SIG-M5 treated with dmso at 0.1 percent for 504 hours (cell line): Measurements from ENCODE around the gene CACNG8.

Source experiments
- DNase-seq: peaks from one replicate; lab custom pipeline; 2025; ENCODE audit not compliant: unreplicated experiment; lab: John Stamatoyannopoulos, UW

Gene CACNG8

DNA sequence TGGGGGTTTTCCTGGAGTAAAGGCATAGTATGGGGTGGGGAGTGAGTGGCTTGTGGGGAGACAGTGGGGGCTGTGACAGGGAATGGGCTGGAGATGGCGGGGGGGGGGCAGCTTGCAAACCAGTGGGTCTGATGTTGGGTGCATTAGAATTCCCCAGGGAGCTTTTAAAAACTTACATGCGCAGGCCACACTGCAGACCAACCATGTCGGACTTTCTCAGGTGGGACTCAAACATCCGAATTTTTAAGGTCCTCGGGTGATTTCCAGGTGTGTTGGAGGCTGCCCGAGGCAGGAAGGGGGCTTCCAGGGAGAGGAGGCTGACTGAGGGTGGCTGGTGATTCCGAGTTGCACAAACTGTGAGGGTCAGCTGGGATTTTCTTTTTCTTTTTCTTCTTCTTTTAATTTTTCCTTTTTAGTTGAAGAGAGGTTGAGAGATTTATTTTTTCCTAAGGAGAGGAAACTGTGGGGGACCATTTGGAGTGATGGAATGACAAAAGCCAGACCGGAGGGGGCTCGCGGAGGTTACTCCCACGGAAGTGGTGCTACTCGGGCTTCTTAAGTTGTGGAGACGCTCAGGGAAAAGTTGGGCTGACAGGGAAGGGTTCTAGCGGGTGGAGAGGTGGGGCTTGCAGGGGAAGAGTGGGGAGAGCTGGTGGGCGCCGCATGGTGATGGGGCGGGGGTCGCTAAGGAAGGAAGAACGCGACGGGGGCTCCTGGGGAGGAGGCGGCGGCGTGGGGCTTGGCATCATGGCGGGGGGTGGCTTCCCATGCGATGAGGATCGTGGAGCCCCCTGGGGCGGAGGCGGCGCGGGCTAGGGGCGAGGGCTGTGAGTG is 997 bp upstream of the CACNG8 start:
- no peak for DNase-seq

DNA sequence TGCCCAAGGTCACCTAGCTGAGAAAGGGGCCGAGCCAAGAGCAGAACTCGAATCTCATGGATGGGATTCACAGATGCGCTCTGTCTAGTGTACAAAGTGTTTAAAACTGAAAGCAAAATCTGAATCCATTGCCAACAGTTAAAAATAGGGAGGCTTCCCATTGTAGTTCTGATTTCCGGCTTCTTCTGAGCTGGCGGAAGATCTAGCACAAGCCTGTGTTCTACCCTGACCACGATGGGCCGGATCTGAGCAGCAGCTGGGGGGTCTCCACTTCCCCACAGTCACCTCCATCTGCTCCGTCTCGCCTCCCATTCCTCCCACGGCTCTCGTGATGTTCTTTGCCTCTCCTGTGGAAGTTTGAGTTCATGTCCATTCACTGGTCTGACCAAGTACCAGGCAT is 2.4 kb downstream of the CACNG8 start:
- no peak for DNase-seq

DNA sequence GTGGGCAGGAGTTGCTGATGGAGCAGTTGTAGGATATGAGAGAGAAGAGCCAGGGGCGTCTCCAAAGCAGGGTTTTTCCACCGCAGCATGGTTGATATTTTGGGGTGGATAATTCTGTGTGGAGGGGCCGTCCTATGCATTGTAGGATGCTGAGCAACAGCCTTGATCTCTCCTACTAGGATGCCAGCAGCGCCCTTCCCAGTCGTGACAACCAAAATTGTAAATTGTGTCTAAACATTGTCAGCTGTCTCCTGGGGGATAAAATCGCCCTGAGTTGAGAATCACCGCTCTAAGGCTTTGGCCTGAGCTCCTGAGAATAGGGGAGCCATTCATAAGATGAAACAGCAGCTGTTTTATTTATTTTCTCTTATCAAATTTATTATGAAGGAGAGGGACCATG is 4.2 kb downstream of the CACNG8 start:
- DNase-seq = no peak

DNA sequence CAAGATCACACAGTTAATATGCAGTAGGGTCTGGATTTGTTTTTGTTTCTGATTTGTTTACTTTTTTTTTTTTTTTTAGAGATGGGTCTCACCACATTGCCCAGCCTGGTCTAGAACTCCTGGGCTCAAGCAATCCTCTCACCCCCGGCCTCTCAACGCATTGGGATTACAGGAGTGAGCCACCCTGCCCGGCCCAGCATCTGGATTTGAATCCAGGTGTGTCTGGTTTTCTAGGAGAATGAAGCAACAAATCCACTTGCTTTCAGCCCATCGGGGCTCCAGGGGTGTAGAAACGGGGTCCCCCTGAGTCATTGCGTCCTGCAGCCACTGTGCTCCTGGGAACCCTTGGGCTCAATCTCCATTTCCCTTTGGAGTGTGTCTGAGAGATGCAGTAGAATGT is 6.6 kb downstream of the CACNG8 start:
- DNase-seq = no peak

DNA sequence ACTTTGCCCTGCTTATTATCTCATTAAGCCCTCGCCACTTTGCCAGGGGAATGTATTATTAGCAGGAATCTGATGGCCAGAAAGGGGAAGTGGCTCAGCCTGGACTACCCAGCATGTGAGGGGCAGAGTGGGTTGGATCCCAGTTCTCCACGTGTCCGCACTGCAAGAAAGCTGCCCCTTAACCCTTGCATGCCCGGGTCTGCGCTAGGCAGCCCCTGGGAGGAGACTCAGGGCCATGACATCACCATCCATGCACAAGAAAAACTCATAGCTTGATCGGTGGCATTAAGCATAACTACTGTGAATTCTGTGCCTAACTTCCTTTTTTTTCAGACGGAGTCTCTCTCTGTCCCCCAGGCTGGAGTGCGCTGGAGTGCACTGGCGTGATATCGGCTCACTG is 8.9 kb downstream of the CACNG8 start:
- peak; percentile 43 for DNase-seq

DNA sequence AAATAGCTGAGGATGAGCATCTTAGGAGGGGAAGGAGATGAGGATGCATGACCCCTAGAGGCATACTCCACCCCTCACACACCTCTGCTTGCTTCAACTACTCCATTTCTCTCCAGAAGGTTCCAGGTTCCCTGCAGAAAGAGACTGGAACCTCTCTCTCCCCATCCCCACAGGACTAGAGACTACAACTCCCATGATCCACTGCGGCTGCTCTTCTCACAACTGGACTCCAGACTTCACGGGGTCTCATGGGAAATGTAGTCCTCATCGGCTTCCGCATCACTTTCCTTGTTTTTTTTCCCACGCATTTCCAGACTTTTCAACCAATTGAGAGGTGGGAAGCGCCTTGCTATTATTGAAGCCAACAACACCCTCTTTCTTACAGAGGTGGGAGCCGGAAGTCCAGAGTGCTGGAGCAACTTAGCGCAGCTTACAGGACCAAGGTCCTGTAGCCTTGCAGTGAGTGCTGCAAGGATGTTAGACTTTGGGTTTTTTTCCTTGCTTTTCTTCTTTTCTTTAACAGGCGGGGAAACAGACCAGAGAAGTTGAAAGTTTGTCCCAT is 14.8 kb downstream of the CACNG8 start:
- peak; percentile 59 for DNase-seq

DNA sequence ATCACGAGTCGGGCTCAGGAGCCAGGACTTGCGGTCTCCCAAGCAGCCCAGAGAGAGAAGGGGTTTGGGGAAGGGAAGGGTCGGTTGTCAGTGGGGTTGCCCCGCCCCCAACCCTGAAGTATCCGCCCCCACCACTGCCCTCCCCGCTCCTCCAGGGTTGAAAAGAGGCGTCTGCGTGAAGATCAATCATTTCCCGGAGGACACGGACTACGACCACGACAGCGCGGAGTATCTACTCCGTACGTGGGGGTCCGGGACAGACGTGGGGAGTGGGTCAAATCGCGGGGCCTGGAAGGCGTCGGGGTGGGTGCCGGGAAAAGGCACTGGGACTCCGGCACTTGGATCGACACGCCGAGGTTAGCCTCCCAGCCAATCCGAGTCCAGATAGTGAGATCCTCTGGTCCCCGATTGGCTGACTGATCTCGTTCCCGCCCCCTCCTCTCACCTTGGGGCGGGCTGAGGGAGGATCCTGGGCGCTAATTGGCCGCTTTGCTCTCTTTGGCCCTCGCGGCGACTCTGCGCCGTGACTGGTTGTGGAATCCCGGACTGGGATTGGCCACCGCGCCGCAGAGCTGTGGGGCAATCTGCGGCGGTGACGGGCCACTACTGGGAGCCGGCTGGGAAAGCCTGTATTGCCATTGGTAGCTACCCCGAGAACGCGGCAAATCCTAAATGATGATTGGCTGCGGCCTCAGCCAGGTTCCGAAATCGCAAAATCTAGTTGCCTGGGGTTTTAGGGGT is 15.4 kb downstream of the CACNG8 start:
- no peak for DNase-seq

DNA sequence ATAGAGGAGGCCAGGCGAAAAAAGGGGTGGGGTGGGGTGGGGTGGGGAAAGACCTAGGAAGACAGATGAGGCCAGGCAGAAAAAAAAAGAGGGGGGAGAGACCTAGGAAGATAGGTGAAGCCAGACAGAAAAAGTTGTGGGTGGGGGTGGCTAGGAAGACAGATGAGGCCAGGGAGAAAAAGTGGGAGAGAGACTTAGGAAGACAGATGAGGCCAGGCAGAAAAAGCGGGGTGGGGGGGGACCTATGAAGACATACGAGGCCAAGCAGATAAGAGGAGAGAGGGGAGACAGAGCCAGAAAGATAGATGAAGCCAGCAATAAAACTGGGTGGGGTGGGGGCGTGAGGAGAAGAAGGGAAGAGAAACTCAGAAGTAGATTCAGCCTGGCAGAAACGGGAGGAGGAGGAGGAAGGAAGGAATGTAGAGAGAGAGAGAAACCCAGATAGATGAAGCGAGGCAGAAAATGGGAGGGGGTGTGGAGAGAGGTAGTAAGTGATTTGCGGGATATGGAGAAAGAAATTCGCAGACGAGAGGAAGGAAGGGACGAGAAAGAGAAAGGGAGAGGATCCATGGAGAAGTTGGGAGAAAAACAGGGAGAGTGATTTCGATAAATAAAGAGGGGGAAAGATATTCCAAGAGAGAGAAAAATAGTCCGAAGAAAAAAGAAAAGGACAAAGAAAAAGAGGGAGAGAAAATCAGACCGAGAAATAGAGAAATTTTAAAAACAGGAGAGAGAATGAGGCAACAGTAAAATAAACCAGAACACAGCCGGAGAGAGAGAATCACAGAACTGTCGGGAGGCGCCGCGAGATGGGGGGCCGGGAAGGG is 16.5 kb downstream of the CACNG8 start:
- DNase-seq = no peak

DNA sequence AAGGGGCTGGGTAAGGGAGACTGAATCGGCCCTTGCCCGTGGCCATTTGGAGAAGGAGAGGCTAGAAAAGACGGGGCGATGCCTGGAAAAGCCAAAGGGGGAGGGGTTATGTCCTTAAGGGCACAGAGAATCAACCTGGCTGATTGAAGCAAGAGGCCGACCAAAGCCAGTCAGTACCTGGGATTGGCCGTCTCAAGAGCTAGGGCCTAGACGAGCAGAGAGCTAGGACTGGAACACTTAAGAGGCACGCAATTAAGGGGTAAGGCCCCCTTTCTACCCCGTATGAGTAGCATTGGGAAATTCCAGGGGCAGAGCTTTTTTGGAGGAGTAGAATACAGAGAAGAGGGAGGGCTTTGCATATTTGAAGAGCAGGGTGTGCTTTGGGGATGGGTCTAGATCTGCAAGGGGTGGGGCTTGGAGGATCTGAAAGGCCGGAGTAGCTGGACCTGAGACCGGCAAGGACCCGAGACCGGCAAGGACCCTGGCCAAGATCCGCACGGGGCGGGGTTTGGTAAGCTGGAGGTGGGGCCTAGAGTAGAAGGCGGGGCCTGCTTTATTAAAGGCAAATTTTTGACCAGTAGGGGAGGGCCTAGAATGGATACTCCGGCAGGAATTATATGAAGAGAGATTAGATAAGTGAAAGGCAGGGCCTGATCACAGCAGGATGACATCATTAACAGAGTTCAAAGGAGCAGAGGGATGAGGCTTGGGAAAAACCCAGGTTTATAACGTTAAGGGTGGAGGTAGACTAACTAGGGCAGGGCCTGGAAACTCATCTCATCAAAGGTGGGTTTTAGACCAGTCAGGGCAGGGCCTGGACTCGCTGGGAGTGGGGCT is 18.0 kb downstream of the CACNG8 start:
- DNase-seq = no peak

DNA sequence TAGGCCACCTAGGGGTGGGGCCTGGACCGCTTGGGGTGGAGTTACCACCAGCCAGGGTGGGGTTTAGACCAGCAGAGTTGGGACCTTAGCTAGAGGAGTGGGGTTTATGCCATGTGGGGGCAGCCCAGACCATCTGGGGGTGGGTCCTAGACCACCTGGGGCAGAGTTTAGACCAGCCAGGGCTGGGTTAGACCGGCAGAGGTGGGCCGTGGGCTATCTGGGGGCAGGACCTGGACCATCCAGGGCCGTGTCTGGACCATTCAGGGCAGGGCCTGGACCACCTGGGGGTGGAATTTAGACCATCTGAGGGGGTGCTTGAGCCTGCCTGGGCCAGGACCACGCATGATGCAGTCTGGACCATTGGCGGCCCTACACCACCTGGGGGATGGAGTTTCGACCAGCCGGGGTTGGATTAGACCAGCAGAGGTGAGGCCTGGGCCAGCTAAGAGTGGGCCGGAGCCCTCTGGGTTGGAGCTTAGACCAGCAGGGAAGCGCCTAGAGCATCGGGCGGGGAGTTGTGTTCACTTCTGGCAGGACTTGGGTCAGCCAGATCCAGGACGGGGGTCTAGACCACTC is 18.7 kb downstream of the CACNG8 start:
- DNase-seq = no peak

DNA sequence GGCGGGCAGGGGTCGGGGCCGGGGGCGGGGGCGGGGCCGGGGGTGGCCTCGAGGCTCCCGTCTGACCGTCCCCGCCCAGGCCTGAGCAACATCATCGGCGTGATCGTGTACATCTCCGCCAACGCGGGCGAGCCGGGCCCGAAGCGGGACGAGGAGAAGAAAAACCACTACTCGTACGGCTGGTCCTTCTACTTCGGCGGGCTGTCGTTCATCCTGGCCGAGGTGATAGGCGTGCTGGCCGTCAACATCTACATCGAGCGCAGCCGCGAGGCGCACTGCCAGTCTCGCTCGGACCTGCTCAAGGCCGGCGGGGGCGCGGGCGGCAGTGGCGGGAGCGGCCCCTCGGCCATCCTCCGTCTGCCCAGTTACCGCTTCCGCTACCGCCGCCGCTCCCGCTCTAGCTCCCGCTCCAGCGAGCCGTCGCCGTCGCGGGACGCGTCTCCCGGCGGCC is 19.3 kb downstream of the CACNG8 start:
- DNase-seq = no peak

DNA sequence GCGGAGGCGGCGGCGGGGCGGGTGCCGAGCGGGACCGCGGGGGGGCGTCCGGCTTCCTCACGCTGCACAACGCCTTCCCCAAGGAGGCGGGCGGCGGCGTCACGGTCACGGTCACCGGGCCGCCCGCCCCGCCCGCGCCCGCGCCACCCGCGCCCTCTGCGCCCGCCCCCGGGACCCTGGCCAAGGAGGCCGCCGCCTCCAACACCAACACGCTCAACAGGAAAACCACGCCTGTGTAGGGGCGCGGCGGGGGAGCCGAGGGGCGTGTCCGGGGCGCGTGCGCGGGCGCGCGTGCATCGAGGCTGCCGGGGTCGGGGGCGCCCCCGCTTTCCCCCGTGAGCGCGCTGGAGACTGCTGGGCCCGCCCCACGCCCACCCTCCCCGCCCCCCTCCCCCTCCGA is 19.9 kb downstream of the CACNG8 start:
- DNase-seq = no peak

DNA sequence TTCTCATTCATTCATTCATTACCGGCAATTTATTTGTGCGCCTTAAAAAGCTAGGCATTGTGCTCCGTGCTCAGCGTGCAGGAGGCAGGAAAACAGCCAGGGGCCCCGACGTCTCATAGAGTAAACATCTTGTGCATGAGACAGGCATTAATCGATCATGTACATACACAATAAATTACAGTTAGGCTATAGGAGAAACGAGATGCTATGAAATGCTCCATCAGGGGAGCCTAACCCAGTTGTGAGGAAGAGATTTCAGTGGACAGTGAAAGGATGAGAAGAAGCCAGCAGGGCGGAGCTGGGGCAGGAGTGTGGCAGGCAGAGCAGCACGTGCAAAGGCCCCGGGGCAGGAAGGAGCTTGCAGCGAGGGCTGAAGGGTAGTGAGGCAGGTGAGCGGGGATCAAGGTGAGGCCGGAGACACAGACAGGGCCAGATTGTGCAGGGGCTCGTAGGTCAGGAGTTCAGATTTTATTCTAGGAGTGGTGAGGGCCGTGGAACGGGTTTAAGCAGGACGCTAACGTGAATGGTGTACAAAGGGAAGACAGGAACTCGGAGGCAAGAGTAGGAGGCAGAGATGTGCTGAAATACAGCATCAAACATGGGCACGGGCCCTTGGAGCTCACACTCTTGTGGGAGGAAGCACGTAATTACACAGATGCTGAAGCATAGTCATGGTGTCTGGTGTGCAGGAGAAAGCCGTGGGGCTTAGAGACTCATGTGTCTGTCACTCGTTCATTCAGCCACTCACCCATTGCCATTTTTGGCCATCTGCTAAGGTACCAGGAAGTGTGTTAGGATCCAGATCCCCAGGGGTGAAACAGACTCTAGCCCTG is 20.9 kb downstream of the CACNG8 start:
- DNase-seq = no peak

DNA sequence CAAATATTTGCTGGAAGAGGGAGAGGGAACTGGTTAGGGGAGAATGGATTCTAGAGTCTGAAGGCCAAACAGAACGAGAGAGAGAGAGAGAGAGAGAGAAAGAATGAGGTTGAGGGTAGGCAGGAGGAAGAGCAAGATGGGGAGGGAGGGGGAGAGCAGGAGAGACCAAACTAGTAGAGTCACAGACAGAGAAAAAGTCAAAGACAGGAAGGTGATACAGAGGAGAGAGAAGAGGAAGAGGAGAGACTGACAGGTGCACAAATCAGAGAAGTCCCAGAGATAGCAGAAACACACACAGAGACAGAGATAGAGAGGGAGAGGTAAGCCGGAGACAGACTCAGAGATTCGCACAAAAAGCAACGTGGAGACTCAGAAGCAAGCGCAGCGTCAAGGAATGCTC is 23.1 kb downstream of the CACNG8 start:
- DNase-seq = no peak

DNA sequence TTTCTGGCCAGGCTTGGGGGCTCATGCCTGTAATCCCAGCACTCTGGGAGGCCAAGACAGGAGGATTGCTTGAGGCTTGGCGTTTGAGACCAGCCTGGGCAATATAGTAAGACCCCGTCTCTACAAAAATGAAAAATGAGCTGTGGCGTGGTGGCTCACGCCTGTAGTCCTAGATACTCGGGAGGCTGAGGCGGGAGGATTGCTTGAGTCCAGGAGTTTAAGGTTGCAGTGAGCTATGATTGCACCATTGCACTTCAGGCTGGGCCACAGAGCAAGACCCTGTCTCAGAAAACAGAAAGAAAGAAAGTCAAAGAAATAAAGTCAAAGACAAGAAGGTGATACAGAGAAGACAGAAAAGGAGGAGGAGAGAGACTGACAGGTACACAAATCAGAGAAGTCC is 26.2 kb downstream of the CACNG8 start:
- DNase-seq = no peak

DNA sequence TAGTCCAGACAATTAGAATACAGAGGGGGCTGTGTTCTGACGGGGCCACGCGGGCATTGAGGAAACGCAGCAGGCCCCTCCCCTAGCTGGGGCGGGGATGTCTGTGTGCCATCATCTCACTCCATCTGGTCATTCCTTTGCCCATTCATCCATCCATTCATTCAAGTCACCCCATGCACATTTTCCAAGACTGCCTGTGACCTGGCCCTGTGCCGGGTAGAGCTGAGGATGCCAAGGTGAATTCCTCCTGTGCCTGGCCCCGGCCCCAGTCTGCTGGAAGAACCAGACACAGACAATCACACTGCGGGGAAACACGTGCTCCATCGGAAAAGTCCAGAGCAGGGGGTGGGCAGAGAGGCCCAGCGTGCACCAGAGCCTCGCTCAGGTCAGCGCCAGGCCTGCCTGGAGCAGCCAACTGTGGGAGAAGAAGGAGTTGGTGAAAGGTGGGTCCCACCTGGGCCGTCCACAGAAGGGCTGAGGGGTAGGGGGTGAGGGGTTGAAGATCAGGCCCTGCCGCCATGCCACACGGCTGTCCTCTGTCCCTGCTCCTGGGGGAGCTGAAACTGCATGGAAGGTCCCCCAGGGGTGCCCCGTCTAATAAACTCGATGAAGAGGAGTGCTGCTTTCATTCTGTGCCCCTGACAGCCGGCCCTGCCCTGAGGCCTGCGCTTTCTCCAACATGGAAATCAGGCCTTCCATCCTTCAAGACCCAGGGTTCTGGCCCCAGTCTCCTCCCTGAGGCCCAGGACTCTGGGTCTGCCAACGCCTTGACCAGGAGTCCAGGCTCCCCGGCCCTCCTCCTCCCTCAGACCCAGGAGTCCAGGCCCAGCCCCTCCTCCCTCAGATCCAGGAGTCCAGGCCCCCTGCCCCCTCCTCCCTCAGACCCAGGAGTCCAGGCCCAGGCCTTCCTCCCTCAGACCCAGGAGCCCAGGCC is 27.1 kb downstream of the CACNG8 start:
- no peak for DNase-seq

DNA sequence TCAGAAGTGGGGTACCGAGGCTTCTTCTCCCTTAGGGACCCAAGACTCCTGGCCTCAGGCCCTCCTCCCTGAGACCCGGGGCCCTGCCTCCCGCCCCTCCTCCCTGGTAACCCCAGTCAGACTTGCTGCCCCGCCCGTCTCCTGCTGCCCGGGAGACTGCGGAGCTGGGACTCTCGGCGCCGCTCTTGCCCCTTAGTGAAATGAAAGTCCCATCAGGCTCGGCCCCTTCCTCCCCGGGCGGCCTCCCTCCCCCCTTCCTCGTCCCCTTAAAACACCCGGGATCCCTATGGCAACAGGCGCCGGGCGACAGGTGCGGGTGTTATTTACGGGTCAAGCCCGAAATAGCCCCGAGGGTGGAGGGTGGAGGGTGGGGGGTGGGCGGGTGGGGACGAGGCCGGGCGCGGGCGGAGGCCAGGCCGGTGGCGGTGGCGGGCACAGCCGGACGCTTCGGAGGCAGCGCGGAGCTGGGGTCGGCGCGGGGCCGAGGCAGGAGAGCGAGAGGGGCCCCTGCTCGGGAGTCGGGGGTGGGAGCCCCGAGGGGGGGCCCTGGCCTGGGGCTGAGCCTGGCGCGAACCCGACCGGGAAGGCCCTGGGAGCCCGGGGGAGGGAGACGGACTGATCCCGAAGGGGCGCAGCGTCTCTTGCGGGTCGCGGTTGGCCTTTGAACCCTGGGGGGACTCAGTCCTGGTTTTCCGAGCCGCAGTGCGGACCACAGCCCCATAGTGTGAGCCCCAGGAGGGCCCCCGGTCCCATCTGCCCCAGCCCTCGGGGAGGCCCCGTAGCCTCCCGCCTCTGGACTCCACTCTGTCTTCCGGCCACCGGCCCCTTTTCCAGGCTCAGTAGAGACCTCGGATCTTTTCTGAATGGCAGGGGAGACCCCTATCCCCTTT is 28.7 kb downstream of the CACNG8 start, which contains the start of gene CACNG6:
TSS of gene CACNG6 (plus strand) at position 414 of the 890 bp plus-strand sequence. CDS start 1,241 bp downstream, outside the sequence.
- no peak for DNase-seq
